GM19035 (cell line): Measurements from ENCODE around the gene FLAD1.
"Not testable (repeated sequence)": the region's sequence is repeated elsewhere in the genome, so short reads cannot be mapped to it uniquely, and the experiment has no call there.

Experiments
- ATAC-seq: cut with Tn5 transposase; IDR thresholded peaks from one replicate; pipeline ENCODE4 v1.9.1; 2021; ENCODE audit not compliant: unreplicated experiment

The FLAD1 gene

DNA sequence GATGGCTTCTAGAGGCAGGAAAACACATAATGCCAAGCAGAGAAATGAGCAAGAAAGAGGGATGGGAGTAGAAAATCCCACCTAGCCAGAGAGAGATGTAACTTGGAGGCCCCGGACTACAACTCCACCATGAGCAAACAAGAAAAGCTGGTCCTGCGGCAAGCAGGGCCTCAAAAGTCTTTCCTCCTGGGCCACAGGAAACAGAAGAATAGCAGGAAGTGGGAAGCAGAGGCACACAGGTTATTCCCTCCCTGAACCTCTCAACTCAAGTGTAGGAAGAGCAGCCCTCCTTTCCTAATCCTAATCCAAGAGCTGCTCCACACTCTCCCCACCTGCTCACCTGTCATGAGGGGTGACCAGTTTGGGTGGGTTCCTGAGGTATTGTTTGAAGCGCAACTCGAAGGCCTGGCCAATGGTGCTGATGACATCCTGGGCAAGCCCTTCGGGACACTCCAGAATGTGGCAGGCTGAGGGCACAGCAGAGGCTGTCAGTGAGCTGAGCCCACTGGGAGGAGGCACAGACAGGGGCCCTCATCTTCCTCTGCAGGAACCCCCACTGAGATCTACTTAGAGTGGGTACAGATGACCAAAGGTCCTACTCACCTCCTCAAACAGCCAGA lies 15.7 kb upstream of the FLAD1 start:
- ATAC-seq = no peak

DNA sequence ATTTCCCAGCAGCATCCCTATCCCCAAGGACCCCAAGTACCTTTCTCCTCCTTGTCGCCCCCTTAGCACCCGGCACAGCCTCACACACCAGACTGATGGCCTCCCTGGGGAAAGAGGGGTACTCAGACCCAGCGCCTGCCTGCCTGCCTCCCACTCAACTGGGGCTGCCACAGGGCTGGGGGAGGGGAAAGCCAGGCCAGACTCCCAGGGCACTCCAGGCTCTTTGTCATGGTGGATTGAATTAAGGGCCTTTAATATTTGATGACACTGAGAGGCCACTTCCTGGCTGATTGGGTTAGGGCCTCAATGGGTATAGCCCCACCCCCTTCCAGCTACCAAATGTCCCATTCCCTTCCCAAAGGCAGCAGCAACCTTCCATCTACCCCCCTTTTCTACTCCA lies 14.4 kb upstream of the FLAD1 start:
- ATAC-seq = no peak

DNA sequence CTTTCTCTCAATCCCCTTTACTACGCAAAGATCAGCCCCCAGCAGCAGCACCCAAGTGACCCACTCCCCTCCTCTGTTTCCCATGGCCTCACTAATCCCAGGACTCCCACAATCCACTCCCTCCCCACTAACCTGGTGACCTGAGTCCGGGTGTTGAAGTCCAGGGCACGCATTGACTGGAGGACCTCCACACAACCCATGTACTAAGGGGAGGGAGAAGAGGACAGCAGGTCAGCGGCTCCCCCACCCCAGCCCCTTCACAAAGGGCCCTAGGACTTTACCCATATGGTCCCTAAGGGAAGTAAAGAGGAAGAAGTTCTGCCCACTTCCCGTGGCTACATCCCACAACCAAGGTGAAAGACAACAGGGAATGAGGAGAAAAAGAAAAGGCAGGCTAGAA lies 13.9 kb upstream of the FLAD1 start:
- no peak for ATAC-seq

DNA sequence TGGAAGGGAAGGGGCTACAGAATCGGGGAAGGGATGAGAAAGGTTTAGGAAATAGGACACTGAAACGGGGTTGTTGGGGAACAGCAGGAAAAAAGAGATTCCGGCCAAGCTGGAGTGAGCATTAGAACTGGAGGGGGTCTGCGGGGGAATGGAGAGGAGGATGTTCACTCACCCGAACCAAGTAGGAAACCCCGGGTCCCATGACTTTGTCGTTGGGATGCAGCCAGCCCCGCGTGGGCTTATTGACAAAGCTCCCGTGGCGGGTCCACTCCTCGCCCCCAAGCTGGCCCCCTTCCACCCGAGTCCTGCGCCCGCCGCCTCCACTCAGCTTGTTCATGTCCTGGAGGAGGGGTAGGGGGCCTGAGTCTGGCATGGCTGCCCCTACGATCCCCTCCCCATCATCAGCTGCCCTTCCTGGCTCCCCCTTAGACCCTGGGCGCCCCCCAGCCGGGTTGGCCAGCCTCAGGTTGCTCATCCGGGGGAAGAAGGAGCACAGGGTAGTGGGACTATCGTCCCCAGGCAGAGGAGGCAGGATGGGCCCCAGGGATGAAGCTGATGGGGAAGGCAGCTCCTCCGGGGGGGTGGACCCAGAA lies 13.2 kb upstream of the FLAD1 start:
- no peak for ATAC-seq

DNA sequence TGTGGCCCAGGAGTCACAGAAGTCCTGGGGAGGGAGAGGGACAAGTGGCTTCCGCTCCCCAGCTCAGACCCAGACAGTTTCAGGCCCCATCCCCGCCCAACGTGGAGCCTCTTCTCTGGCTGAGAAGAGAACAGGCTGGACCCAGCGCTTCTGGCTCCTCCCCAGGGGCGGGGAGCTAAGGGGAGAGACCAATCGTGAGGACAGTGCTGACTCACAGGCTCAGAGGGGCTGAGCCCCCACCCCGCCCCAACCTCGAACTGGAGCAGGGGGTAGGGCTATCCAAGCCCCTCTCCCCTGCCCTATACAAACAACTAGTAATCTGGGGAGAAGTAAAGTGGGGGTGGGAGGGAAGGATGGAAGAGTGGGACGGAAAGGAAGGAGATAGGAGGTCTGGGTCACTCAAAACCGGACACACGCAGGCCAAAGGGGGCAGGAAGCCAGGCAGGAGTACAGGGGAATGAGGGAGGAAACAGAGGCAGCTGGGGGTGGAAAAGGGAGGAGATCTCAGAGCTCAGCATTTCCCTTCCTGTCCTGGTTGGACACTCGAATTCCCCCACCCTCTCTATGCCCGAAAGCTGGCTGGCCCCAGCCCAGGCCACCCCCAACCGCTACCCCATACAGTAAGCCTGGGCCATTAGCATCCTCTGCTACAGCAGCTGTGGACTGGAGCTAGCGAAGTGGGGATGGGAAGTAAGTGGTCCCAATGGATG lies 12.4 kb upstream of the FLAD1 start, which contains the start of gene SHC1:
SHC1 (minus strand) TSS at position 117 of the 710 bp plus-strand sequence. CDS start 221 bp downstream, outside the sequence.
- no peak for ATAC-seq

DNA sequence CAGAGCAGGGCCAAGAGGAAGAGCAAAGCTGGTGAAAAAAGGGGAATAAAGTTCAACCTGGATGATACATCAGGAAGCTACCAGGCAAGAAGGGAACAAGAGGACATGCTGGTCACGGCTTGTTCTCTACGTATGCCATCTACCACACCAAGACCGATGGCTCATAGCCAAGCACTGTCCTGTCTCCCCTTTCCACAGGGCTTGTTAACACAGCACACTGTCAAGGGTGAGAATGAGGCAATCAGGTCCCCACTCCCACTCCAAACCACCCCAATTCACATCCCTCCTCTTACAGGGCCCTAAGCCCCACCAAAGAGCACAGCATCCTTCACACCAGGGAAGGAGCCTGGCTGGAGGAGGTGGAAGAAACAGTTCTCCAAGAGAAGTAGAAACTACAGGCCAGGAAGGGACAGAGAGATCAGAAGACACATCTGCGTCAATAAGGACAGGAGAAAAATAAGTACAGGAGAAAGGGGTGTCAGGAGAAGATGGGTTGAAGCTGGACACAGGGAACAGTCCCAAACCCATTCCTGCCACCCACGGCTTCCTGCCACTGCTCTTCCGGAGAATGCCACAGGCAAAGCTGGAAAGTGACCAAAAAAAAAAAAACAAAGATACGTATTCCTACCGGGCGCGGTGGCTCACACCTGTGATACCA lies 11.7 kb upstream of the FLAD1 start:
- ATAC-seq = no peak

DNA sequence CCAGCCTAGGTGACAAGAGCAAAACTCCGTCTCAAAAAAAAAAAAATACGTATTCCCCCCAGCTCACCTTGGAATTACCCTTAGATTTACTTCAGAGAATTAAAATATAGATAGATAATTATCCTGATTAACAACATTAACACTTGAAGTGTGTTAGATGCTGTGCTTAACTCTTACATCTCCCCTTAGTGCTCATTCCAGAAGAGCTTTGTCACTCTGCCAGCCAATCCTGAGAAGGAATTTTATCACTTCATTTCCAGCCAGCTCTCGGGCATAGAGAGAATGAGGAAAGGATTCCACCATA lies 11.0 kb upstream of the FLAD1 start:
- no peak for ATAC-seq

DNA sequence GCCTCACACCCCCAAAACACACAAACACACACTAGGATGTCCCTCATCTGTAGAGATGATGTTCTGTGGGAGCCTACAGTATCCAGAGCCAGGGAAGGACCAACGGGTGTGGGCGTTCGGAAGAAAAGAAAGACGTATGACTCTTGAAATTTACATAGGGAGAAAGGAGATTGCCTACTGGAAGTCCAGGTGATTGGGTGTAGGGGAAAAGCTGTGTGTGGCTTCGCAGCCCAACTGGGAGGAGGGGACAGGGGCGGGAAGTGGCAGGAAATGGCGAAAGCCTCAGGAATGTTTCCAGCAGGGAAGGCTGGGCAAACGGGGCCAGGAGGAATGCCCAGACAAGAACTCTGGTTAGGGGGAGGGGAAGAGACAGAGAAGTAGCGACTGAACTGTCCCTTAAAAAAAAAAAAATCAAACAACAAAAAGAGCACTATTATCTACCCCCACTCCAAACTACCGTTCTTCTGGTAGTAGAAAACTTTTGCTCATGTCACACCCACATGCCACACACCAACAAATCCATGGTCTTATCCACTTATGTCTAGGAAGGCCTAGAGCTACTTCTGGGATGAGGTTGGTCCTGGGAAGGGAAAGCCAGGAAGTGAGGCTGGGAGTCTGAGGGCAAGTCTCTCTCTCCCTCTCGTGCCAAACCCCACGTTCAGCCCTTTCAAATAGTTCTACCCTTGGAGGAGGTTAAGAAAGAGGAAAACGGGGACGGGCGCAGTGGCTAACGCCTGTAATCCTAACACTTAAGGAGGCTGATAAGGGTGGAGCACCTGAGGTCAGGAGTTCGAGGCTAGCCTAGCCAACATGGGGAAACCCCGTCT lies 10.4 kb upstream of the FLAD1 start:
- ATAC-seq = no peak

DNA sequence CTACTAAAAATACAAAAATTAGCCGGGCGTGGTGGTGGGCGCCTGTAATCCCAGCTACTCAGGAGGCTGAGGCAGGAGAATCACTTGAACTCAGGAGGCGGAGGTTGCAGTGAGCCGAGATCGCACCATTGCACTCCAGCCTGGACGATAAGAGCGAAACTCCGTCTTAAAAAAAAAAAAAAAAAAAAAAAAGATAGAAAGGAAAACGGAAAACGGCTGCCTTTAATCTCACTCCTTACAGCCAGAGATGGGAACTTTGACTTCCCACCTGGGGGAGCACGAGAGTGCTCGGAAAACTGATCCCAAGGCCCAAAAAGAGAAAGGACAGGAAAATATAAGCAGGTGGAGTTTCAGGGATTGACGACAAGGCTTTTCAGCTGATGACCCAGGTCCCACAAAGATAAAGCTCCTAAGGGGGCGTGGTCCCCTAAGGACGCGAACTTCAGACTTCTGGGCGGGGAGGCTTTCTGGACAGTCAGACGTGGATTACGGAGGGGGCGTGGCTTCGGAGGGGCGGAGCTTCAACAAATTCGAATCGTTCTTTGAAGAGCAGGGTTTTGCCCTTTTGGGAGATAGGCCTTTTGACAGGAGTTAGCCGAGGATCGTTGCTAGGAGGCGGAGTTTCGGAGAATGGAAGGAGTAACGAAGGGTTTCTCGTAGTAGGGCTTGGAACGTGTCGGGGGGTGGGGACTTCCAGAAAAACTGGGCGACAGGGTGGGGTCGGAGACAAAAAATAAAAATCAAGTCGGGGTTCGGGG lies 9.6 kb upstream of the FLAD1 start:
- ATAC-seq = no peak

DNA sequence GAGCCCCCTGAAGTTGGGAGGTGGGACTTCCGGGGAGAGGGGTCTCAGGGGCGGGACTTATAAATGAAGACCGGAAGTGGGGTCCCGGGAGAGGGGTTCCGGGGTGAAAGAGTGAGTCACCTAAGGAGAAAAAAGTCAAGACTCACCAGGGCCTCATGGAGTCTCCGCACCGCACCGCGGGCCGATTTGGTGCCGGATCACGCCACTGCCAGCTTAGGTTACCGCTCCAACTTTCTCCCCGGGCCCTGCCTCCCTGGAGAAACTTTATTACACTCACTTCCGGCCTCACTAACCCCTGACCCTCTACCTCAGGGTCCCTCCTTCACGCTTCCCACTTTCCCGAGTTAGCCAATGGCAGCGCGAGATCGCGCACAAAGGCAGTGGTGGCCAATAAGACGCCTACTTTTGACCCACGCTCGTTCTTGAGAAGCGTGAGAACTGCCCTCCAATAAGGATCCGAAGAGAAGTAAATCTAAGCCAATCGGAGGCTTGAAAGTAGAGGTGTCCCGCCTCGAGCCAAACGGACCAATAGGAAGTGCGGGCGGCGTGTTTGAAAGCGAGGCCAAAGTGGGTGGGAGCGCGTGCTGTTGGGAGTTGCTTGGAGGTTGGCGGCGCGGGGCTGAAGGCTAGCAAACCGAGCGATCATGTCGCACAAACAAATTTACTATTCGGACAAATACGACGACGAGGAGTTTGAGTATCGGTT lies 8.9 kb upstream of the FLAD1 start, which contains the start of gene CKS1B:
CKS1B (plus strand) TSS at position 580 of the 706 bp plus-strand sequence; CDS start at position 645, 65 bp downstream.
- peak; percentile 77 for ATAC-seq

DNA sequence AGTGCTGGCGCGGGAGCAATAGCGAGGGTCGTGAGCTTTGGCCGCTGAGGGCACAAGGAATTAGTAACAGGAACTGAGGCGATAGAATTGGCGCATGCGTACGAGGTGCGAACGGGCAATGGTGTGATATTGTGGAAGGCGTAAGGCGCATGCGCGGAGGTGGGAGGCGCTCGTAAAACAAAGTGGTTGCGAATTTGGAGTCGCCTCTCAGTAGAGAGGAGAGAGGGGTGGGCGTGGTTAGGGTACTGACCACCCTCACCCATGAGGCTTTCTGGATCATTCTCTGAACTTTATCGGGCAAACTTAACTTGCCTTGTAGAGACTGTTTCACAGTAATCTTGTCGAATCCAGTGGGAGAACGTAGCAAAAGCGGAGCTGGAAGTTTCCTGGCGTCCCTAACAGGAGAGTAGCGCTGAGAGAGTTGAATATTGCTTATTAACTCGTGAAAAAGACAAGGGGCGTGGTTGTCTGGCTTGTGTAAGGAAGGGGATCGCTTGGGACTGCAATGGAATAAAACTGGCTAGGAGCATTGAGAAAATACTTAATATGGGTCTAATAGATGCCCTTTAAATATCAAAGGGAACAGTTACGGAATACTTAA lies 8.2 kb upstream of the FLAD1 start:
- ATAC-seq = peak; percentile 37

DNA sequence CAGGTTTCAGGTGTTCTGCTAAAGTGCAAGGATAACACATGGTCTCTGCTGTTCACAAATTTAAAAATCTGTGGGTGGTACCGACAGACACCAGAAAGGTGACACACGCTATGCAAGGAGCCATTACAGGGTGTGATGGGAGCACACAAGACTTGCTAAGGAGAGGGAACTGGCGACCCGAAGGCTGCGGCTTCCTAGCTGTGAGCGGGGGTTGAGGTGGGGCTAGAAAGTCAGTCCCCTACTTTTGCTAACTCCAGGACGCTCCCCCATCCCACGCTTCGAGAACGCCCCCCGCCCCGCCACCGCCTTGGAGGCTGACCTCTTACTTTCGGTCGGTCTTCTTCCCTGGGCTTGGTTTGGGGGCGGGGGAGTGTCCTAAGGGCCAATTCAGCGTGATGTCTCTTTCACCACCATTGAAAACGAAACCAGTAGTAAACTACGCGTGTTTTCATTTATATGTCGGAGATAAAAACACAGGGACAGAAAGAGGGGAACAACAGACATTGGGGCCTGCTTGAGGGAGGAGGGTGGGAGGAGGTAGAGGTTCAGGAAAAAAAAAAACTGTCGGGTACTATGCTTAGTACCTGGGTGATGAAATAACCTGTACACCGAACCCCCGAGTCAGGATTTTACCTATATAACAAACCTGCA lies 7.6 kb upstream of the FLAD1 start:
- ATAC-seq = no peak

DNA sequence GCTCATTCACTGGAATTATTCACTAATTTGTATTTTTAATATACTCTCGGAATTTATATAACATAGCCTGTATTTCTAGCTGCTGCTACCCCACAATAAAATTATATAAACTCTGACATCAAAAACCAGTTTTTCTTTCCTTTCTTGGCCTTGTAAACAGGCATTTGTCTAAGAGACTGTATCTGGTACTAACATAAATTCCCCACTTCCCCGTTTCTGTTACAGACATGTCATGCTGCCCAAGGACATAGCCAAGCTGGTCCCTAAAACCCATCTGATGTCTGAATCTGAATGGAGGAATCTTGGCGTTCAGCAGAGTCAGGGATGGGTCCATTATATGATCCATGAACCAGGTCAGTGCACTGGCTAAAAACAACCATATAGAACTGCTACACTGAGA lies 5.4 kb upstream of the FLAD1 start:
- not testable (repeated sequence) for ATAC-seq

DNA sequence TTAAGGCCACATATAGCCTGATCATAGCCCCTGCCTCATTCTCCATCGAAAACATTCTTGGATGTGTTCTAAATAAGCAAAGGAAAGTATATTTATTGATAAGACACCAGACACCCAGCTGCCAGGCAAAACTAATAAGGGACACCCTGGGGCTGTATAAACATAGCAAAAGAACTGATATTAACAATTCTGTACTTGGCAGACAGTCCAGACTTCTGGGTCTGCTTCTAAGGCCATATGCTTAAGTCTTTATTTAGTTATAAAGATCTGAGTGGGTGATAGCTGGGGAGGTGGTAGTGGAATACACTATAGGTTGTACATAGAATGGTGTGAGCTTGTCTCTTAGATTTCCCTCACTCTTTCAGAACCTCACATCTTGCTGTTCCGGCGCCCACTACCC lies 4.8 kb upstream of the FLAD1 start:
- no peak for ATAC-seq

DNA sequence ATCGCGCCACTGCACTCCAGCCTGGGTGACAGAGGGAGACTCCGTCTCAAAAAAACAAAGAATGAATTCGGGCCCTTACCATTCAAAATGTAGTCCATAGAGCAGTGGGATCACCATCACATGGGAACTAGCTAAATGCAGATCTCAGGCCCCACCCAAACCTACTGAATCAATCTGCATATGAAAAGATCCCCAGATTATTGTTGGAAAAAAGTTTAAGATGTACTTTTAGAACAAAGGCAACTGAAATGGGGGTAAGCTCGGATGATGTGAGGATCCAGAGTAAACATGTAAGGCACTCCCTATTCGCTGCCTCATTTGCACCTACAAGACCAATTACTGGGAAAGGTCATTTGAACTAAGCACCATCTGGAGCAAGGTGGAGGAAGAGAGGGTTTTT lies 803 bp upstream of the FLAD1 start:
- no peak for ATAC-seq

DNA sequence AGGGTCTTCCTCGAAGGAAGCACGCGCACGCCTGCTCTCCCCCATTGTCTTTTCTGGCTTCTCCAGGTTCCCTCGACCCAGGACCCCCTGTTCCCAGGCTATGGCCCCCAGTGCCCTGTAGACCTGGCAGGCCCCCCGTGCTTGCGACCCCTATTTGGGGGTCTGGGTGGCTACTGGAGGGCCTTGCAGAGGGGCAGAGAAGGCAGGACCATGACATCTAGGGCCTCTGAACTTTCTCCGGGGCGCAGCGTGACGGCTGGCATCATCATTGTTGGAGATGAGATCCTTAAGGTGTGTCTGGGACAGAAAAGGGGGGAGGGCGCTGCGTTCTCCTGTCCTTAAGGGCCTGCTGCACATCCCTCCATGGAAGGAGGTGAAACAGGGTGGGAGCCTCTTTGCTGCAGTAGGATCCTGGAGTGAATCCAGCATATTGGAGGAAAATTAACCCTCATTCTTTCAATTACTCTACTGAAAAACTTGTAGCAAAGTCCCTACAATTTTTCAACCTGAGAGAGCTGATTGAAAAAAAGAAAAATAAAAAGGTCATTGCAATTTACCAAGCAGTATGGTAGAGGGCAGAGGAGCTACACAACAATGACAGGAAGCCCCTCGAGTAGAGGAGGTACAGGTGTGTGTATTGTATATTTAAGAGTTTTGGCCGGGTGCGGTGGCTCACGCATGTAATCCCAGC lies 777 bp downstream of the FLAD1 start:
- no peak for ATAC-seq

DNA sequence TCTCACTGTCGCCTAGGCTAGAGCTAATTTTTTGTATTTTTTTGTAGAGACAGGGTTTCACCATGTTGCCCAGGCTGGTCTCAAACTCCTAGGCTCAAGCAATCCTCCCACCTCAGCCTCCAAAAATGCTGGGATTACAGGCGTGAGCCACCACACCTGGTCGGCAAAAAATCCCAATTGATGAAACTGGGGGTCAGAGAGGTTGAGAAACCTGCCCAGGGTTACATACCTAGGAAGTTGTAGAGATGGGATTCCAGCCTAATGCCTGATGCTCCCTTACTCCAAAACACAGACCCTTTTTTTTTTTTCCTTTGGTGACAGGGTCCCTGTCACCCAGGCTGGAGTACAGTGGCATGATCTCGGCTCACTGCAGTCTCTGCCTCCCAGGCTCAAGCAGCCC lies 3.6 kb downstream of the FLAD1 start:
- ATAC-seq = not testable (repeated sequence)

DNA sequence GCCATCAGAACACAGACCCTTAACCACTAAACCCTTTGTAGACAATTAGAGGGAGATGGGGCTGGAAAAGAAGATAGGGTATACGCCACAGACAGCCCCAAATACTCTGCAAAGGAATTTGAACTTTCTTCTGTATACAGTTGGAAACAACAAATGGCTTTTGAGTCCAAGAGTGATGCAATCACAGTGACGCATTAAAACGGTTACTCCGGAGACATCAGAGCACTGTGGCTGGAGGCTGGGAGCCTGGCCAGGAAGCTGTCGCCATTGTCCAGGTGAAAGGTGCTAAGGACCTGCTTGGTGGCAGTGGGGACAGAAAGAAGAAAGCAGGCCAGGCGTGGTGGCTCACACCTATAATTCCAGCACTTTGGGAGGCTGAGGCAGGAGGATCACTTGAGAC lies 4.2 kb downstream of the FLAD1 start:
- ATAC-seq = no peak
